Measurements from ENCODE around the gene MTM1. TPM values are rescaled to one million over a fixed set of nuclear protein-coding genes. Genes with fewer than 3 reads are reported as not detected.

Gene MTM1
- total RNA-seq, 1 experiment from 2014 or later: 6.4 TPM

DNA sequence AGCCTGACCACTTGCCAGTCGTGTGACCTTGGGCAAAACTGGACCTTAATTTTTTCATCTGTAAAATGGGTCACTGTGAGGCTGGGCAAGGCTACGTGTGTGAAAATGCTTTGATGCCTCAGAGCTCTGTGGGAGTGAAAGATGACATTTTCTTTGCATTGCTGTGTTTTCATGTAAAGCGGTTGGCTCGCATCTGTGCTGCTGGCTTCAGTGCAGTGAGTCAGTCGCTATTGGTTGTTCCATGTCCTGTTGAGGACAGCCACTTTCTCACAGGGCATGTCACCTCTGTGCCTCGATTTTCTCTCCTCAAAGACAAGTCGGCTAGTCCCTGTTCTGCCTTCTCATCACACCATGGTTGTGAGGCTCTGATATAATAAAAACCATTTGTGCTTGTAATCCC lies 129.2 kb downstream of the MTM1 start:
- Histone ChIP-seq H3K18ac (ENCODE audit: insufficient read length, low read depth, low read length) (no peak overlapping the region), H3K27me3 (ENCODE audit: insufficient read depth, low read length) (no peaks in the 10 kb centered on the region), H4K91ac (ENCODE audit: insufficient read length, low read depth, low read length) (no peak overlapping the region), H3K56ac (ENCODE audit: insufficient read length, low read depth, low read length) (no peak overlapping the region), H2AFZ (ENCODE audit: low read length) (no peak overlapping the region), H2BK5ac (ENCODE audit: insufficient read length, low read length) (no peak overlapping the region), H3K27ac (ENCODE audit: insufficient read length, low read depth, low read length) (no peak overlapping the region), H3K4me1 (ENCODE audit: insufficient read depth, low read length) (no peaks in the 10 kb centered on the region; the same call in 1 of the 2 replicates), H2AK5ac (ENCODE audit: insufficient read length, low read length) (no peak overlapping the region), H3K79me2 (ENCODE audit: insufficient read depth, low read length) (no peaks in the 10 kb centered on the region; the same call in 1 of the 2 replicates), H3K23me2 (ENCODE audit: insufficient read length, low read depth, low read length, poor library complexity, severe bottlenecking) (peaks cover 9% of the 10 kb centered on the region), H3K4ac (ENCODE audit: low read depth, low read length) (no peak overlapping the region), H4K8ac (replicated peaks; ENCODE audit: insufficient read length, low read depth, low read length) (no peak overlapping the region), H3K4me2 (ENCODE audit: insufficient read depth, insufficient read length, low read length) (no peak overlapping the region), H2BK20ac (ENCODE audit: low read depth, low read length, poor library complexity, severe bottlenecking) (no peak overlapping the region), H3K79me1 (ENCODE audit: insufficient read depth, low read depth, low read length, poor library complexity, severe bottlenecking) (no peaks in the 10 kb centered on the region), H2BK15ac (ENCODE audit: low read depth, low read length) (no peak overlapping the region), H4K20me1 (ENCODE audit: control insufficient read depth, insufficient read depth, insufficient read length) (no peaks in the 10 kb centered on the region), H3K14ac (ENCODE audit: insufficient read depth, low read length) (no peak overlapping the region), H3K9ac (ENCODE audit: extremely low read depth, insufficient read length, low read length) (no peak overlapping the region), H4K5ac (ENCODE audit: insufficient read length, low read depth, low read length) (no peak overlapping the region), H2BK120ac (ENCODE audit: low read depth, low read length, poor library complexity, severe bottlenecking) (no peak overlapping the region), H3T11ph (ENCODE audit: low read length) (no peak overlapping the region), H3K9me3 (ENCODE audit: control insufficient read depth, low read depth, low read length) (no peaks in the 10 kb centered on the region), H3K23ac (ENCODE audit: insufficient read length, low read depth, low read length) (no peak overlapping the region), H2BK12ac (ENCODE audit: insufficient read length, low read depth, low read length) (no peak overlapping the region)
- WGBS (ENCODE audit: extremely low coverage, insufficient read length, low lambda C conversion rate): no CpG with 5 or more reads among the region's 7 CpGs
- no peak for DNase-seq
- Mint-ChIP-seq H3K27ac (no peak overlapping the region), H3K36me3 (ENCODE audit: insufficient read depth in 1 of 3, low read depth in 3 of 3) (peaks cover 0 to 23% (median 8%) of the 10 kb centered on the region in 3 experiments; a peak in 6 of 7 replicates), H3K4me3 (no peak overlapping the region), H3K9me3 (peaks cover 44 to 51% of the 10 kb centered on the region in 2 experiments), H3K4me1 (peaks cover 10% of the 10 kb centered on the region in 2 experiments), H3K27me3 (ENCODE audit: low read depth) (no peaks in the 10 kb centered on the region)
- no peak for TF ChIP-seq CTCF (conservative IDR thresholded peaks at IDR 0.05)

Data from H9 (cell line).